ENCODE results near the gene BRD2. TPM values are rescaled to one million over a fixed set of nuclear protein-coding genes. Genes with fewer than 3 reads are reported as not detected.
"Not testable (repeated sequence)": the region's sequence is repeated elsewhere in the genome, so short reads cannot be mapped to it uniquely, and the experiment has no call there.

The BRD2 gene
- total RNA-seq (2014; rRNA removed; shearing (Covaris generic)), result 73.9 and 106 TPM in 2 replicates

DNA sequence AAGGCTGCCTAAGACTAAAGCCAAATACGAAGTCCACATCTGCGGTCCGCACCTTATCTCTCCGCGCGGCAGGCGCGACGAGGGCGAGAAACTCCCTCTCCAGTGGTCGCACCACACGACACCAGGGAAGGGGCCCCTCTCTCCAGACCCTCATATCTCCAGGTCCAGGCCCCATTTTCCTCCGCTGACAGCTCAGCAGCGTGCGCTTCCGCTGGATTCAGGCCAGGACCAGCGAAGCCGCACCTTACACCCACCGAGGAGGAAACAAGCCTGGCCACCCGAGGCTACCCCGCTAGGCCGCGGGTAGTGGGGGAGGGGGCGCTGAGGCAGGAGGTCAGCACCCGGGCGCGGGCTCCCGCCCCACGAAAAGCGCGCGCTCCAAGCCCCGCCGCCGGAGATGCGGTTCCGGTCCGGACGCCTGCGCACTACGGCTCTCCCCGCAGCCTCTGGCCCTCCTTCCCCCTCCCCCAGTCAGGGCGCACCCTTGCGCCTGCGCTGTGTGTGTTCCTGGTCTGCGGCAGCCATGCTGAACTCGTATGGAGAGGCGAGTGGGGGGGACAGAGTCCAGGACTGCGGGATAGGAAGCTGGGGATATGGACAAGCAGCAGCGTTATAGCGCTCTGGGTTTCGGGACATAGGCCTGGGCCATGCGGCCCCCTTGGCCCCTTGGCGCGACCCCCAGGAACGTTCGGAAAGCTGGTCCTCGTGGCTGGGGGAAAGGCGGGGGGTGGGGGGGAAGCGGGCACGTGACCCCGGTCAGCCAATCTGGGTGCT lies at the start of gene BRD2:
Gene BRD2 (plus strand): TSS at position 502 of the 774 bp plus-strand sequence. CDS start 4,305 bp downstream, outside the sequence.
- peak; percentile 89 for DNase-seq (ENCODE audit: low spot score)

GRCh38 chr6:32920715-32921114 lies 47.7 kb upstream of the BRD2 start:
- DNase-seq (ENCODE audit: low spot score), result no peak

DNA sequence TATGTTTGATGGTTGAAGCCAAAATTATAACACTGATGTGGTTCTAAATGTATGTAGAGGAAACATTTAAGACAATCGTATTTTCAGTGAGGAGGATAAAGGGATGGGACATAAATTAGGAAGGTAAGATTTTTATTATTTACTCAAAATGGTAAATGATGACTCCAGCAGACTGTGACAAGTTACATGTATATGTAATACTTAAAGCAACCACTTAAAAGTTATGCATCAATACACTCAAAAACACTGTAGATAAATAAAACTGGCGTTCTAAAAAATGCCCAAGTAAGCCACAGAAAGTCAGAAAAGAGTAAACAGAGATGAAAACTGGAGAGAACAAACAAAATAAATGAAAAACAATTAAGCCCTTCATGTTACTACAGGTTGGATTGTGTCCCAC lies 46.3 kb upstream of the BRD2 start:
- DNase-seq (ENCODE audit: low spot score), result no peak

- DNase-seq (ENCODE audit: low spot score), result no peak
Measured at GRCh38 chr6:32931211-32931610, 37.2 kb upstream of the BRD2 start.

- no peak for DNase-seq (ENCODE audit: low spot score)
Measured at GRCh38 chr6:32932132-32932868, 36.1 kb upstream of the BRD2 start.

DNA sequence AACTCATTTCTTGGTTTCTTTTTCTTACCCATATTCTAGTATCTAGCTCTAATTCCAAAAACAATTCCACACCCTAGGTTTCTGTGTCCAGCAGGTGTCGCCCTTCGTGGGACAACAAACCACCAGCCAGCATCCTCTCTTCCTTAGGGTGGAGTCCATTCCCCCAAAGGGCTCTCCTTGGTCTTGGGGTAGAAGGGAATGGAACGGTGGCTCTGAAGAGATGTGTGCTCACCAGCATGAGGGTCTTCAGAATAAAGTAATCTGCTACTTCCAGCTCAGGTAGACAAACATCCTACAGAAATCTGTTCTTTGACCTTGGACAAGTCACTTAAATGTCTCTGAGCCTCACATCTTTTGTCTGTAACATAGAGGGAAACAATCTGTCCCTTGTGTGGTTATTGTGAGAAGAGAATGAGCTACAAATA lies 34.7 kb upstream of the BRD2 start:
- DNase-seq (ENCODE audit: low spot score), result peak; percentile 45

GRCh38 chr6:32935551-32936238 lies 32.7 kb upstream of the BRD2 start:
- no peak for DNase-seq (ENCODE audit: low spot score)

GRCh38 chr6:32936239-32937152 lies 31.9 kb upstream of the BRD2 start:
- DNase-seq (ENCODE audit: low spot score), result no peak

GRCh38 chr6:32937230-32937633 lies 31.2 kb upstream of the BRD2 start:
- no peak for DNase-seq (ENCODE audit: low spot score)

DNA sequence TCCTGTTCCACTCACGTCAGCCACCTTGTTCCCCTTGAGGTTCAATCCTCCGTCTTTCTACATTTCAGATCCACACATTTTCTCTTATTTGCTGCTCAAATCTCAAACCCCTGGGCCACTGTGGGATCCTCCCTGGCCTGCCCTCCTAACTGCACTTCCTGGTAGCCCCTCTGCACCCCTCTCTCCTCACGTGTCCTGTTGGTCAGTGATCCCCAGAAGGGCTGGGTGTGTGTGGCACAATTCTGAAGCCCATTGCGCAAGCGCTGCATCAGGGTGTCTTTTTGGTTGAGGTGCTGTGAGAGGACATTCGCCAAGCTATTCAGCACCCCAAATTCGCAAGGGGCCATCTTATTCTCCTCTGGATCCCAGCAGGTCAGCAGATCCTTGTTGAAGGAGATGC lies 29.9 kb upstream of the BRD2 start:
- DNase-seq (ENCODE audit: low spot score), result no peak

GRCh38 chr6:32940656-32941213 lies 27.7 kb upstream of the BRD2 start, which contains the start of gene HLA-DMB:
TSS of gene HLA-DMB (minus strand) at chr6:32941028. CDS start at chr6:32940807, 221 bp downstream.
- DNase-seq (ENCODE audit: low spot score), result peak; percentile 79

- DNase-seq (ENCODE audit: low spot score), result no peak
Measured at GRCh38 chr6:32941214-32941768, 27.1 kb upstream of the BRD2 start.

GRCh38 chr6:32942555-32943123 lies 25.8 kb upstream of the BRD2 start:
- DNase-seq (ENCODE audit: low spot score), result not testable (repeated sequence)

DNA sequence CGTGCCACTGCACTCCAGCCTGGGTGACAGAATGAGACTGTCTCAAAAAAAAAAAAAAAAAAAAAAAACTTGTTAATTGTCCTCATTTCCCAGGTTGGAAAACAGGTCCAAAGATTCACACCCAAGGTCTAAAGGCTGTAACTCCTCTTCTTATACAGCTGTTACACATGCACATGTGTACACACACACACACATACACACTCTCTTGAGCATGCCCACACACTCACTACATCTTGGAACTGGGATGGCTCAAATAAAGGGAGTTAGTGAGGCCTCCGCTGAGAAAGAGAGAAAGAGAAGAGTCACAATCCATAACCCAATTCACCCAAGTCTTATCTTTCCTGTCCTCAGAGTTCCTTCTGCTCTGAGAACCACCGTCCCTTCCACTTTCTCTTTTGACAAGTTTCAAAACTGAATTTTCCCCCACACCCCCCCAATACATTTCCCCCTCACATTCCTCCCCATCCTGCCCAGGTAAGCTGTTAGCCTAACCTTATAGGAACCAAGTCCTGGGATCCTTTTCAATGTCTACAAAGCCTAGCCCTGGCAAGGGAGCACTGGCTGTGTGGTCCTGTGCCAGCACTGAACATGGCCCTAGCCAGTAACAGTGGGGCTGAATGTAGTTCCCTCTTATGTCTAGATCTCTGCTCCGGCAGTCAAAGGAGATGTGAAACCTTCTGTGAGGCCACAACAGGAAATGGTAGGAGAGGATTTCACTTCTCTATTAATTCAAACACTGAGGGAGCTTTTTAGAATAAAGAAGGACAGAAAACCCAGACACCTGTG lies 24.3 kb upstream of the BRD2 start:
- no peak for DNase-seq (ENCODE audit: low spot score)

DNA sequence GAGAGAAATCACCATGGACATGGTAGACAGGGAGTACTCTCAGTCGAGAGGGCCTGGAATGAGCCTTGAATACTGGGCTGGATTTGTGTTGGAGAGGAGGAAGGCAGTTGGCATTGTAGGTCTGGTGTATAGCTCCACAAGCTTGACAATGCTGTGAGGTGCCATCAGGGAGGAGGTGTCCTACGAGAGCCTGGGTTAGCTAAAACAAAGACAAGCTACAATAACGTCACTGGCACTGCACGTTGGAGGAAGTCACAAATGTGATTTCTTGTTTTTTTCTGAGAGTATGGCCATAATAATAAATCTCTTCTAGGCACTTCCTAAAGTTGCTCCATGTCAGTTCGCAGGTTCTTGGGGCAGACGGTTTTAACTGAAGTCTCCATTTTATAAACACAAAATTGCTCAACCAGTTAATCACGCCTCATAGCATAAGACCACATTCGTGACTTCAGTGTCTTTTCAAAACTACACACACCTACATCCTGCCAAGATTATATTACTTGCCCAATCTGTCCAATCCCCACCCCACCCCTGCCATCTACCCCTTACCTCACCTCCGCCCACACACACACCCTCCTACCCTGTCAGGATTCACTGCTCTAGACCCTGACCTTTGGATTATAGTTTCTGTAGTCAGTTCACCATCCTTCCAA lies 23.2 kb upstream of the BRD2 start:
- no peak for DNase-seq (ENCODE audit: low spot score)

DNA sequence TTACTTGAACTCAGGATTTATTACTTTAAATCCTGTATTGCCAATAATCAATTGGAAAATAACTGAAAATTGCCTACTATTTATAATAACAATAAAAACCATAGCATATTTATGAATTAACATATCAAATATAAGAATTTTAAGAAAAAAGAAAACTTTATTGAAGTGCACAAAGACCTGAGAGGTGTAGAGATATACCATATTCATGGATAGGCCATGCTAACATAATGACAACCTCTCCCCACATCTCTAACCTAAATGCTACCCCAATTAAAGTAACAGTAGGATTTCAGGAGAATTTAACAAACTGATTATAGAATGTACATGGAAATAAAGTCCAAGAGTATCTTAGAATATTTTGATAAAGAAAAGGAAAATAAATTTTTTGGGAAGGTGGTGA lies 22.4 kb upstream of the BRD2 start:
- DNase-seq (ENCODE audit: low spot score), result no peak

- DNase-seq (ENCODE audit: low spot score), result no peak
Measured at GRCh38 chr6:32946893-32947292, 21.5 kb upstream of the BRD2 start.

GRCh38 chr6:32947552-32948465 lies 20.6 kb upstream of the BRD2 start:
- peak; percentile 33 for DNase-seq (ENCODE audit: low spot score)

All from A172 (cell line).